H9 (cell line): Measurements from ENCODE around the gene PDK2. TPM values are rescaled to one million over a fixed set of nuclear protein-coding genes. Genes with fewer than 3 reads are reported as not detected.

ENCODE experiments used
- DNase-seq: peaks from one replicate; pipeline ENCODE4 v3.0.0-alpha.2; 2017
- H2AFZ ChIP-seq: one replicate; pipeline ENCODE4 v1.6.1; 2013; ENCODE audit warnings: mild to moderate bottlenecking, low read length, control low read depth, moderate library complexity
- H2AK5ac ChIP-seq: 2 replicates; pipeline ENCODE4 v1.6.1; 2013; ENCODE audit warnings: low read length, control low read depth, mixed read lengths; ENCODE audit not compliant: insufficient read length
- H2BK120ac ChIP-seq: one replicate; pipeline ENCODE4 v1.6.1; 2013; ENCODE audit warnings: low read depth, mild to moderate bottlenecking, low read length, control low read depth, inconsistent platforms; ENCODE audit not compliant: poor library complexity, severe bottlenecking
- H2BK12ac ChIP-seq: 2 replicates; pipeline ENCODE4 v1.6.1; 2013; ENCODE audit warnings: low read length, control low read depth, mixed read lengths, low read depth; ENCODE audit not compliant: insufficient read length
- H2BK15ac ChIP-seq: 2 replicates; pipeline ENCODE4 v1.6.1; 2013; ENCODE audit warnings: low read depth, low read length, control low read depth
- H2BK20ac ChIP-seq: one replicate; pipeline ENCODE4 v1.6.1; 2013; ENCODE audit warnings: low read depth, mild to moderate bottlenecking, low read length, control low read depth, inconsistent platforms; ENCODE audit not compliant: poor library complexity, severe bottlenecking
- H2BK5ac ChIP-seq: 2 replicates; pipeline ENCODE4 v1.6.1; 2013; ENCODE audit warnings: low read length, control low read depth, mixed read lengths; ENCODE audit not compliant: insufficient read length
- H3K14ac ChIP-seq: 2 replicates; pipeline ENCODE4 v1.6.1; 2013; ENCODE audit warnings: low read length, control low read depth; ENCODE audit not compliant: insufficient read depth
- H3K18ac ChIP-seq: 2 replicates; pipeline ENCODE4 v1.6.1; 2013; ENCODE audit warnings: low read depth, mild to moderate bottlenecking, mixed read lengths, low read length, control low read depth; ENCODE audit not compliant: insufficient read length
- H3K23ac ChIP-seq: 2 replicates; pipeline ENCODE4 v1.6.1; 2013; ENCODE audit warnings: low read length, control low read depth, mixed read lengths, low read depth; ENCODE audit not compliant: insufficient read length
- H3K23me2 ChIP-seq: 2 replicates; pipeline ENCODE4 v1.6.1; 2013; ENCODE audit warnings: low read depth, mild to moderate bottlenecking, mixed read lengths, low read length, control low read depth; ENCODE audit not compliant: insufficient read length, poor library complexity, severe bottlenecking
- H3K27ac ChIP-seq: 2 replicates; pipeline ENCODE4 v1.5.1; 2013; ENCODE audit warnings: low read length, control low read depth, mixed read lengths, low read depth; ENCODE audit not compliant: insufficient read length
- H3K27me3 ChIP-seq: 2 replicates; pipeline ENCODE4 v1.6.1; 2013; ENCODE audit warnings: low read length, control low read depth, inconsistent platforms; ENCODE audit not compliant: insufficient read depth
- H3K4ac ChIP-seq: 2 replicates; pipeline ENCODE4 v1.6.1; 2013; ENCODE audit warnings: low read depth, mild to moderate bottlenecking, control low read depth, inconsistent platforms, low read length, moderate library complexity
- H3K4me1 ChIP-seq: 2 replicates; pipeline ENCODE4 v1.6.1; 2013; ENCODE audit warnings: low read length, control low read depth, inconsistent platforms; ENCODE audit not compliant: insufficient read depth
- H3K4me2 ChIP-seq: 2 replicates; pipeline ENCODE4 v1.6.1; 2013; ENCODE audit warnings: low read length, control low read depth, mixed read lengths; ENCODE audit not compliant: insufficient read length, insufficient read depth
- H3K56ac ChIP-seq: 2 replicates; pipeline ENCODE4 v1.6.1; 2013; ENCODE audit warnings: low read depth, mild to moderate bottlenecking, mixed read lengths, low read length, control low read depth; ENCODE audit not compliant: insufficient read length
- H3K79me1 ChIP-seq: 2 replicates; pipeline ENCODE4 v1.6.1; 2013; ENCODE audit warnings: low read depth, mild to moderate bottlenecking, moderate library complexity, low read length, control low read depth, inconsistent platforms; ENCODE audit not compliant: insufficient read depth, poor library complexity, severe bottlenecking
- H3K79me2 ChIP-seq: 2 replicates; pipeline ENCODE4 v1.6.1; 2013; ENCODE audit warnings: low read length, control low read depth, inconsistent platforms; ENCODE audit not compliant: insufficient read depth
- H3K9ac ChIP-seq: 2 replicates; pipeline ENCODE4 v1.6.1; 2013; ENCODE audit warnings: low read length, control low read depth, mixed read lengths; ENCODE audit not compliant: insufficient read length; ENCODE audit errors: extremely low read depth
- H3K9me3 ChIP-seq: one replicate; pipeline ENCODE4 v1.6.1; 2013; ENCODE audit warnings: low read depth, low read length, inconsistent platforms; ENCODE audit not compliant: control insufficient read depth
- H3T11ph ChIP-seq: one replicate; pipeline ENCODE4 v1.6.1; 2013; ENCODE audit warnings: mild to moderate bottlenecking, low read length, control low read depth, inconsistent platforms
- H4K20me1 ChIP-seq: one replicate; pipeline ENCODE4 v1.6.1; 2013; ENCODE audit not compliant: control insufficient read depth, insufficient read length, insufficient read depth
- H4K5ac ChIP-seq: 2 replicates; pipeline ENCODE4 v1.6.1; 2013; ENCODE audit warnings: low read depth, mild to moderate bottlenecking, mixed read lengths, low read length, control low read depth; ENCODE audit not compliant: insufficient read length
- H4K8ac ChIP-seq: replicated peaks from 2 replicates; pipeline ENCODE4 v1.6.1; 2013; ENCODE audit warnings: low read length, control low read depth, mixed read lengths, low read depth; ENCODE audit not compliant: insufficient read length
- H4K91ac ChIP-seq: 2 replicates; pipeline ENCODE4 v1.6.1; 2013; ENCODE audit warnings: low read depth, mild to moderate bottlenecking, moderate library complexity, mixed read lengths, low read length, control low read depth; ENCODE audit not compliant: insufficient read length
- H3K27ac Mint-ChIP-seq, 3 experiments: 2 replicates in 2 of 3; 3 replicates in 1 of 3; pipeline ENCODE4 v1.8.0; 2020 to 2021; ENCODE audit warnings: mixed read lengths in 3 of 3, mild to moderate bottlenecking in 1 of 3, moderate library complexity in 1 of 3
- H3K27me3 Mint-ChIP-seq: 2 replicates; pipeline ENCODE4 v1.8.0; 2021; ENCODE audit warnings: low read depth, mild to moderate bottlenecking, moderate library complexity, mixed read lengths
- H3K36me3 Mint-ChIP-seq, 3 experiments: 2 replicates in 2 of 3; 3 replicates in 1 of 3; pipeline ENCODE4 v1.8.0; 2020 to 2021; ENCODE audit warnings: low read depth in 3 of 3, mixed read lengths in 3 of 3; ENCODE audit not compliant: insufficient read depth in 1 of 3
- H3K4me1 Mint-ChIP-seq, 2 experiments: 2 replicates each; pipeline ENCODE4 v1.8.0; 2020; ENCODE audit warnings: mixed read lengths in 2 of 2
- H3K4me3 Mint-ChIP-seq, 2 experiments: 2 replicates in 1 of 2; 3 replicates in 1 of 2; pipeline ENCODE4 v1.8.0; 2020 to 2021; ENCODE audit warnings: mild to moderate bottlenecking in 2 of 2, mixed read lengths in 2 of 2, moderate library complexity in 1 of 2
- H3K9me3 Mint-ChIP-seq, 2 experiments: 2 replicates in 1 of 2; 3 replicates in 1 of 2; pipeline ENCODE4 v1.8.0; 2020; ENCODE audit warnings: mild to moderate bottlenecking in 2 of 2, mixed read lengths in 2 of 2, moderate library complexity in 1 of 2
- WGBS: extraction: QIAGEN DNeasy Blood & Tissue Kit; methylation state at CpG from one replicate; pipeline ENCODE4 v1.1.7; 2013; ENCODE audit warnings: missing lambda C conversion rate, low lambda C conversion rate, mixed read lengths; ENCODE audit not compliant: insufficient read length; ENCODE audit errors: extremely low coverage; 5-methylcytosine and 5-hydroxymethylcytosine counted together
- total RNA-seq: library from RNA; stranded (reverse); gene quantifications from 2 replicates; pipeline ENCODE4 v1.2.1, GENCODE V29; 2021
- TF ChIP-seq, protein P1 (sequence below): fragments of 200-600 bp; sonication (generic); conservative IDR thresholded peaks from 3 replicates; pipeline ENCODE4 v1.8.0; 2021; ENCODE audit warnings: antibody characterized with exemption, mild to moderate bottlenecking

Gene PDK2
- total RNA-seq, 1 experiment from 2014 or later, result 19.9 TPM

DNA sequence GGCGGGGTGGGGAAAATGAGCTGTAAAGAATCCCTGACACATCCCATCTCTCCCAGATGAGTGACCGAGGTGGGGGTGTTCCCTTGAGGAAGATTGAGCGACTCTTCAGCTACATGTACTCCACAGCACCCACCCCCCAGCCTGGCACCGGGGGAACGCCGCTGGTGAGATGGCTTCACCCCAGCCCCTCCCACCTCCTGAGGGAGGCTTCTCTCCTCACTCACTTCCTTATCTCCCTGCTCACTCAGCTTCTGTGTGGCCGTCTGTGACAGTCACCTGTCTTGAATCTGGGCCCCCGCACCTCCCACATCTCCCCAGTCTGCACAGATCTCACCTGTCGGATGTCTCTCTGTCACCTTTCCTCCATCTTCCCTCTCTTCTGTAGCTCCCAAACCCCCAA is 13.4 kb downstream of the PDK2 start:
- no peaks in the 10 kb centered on the region for H3K23me2 ChIP-seq
- TF ChIP-seq, protein P1, sequence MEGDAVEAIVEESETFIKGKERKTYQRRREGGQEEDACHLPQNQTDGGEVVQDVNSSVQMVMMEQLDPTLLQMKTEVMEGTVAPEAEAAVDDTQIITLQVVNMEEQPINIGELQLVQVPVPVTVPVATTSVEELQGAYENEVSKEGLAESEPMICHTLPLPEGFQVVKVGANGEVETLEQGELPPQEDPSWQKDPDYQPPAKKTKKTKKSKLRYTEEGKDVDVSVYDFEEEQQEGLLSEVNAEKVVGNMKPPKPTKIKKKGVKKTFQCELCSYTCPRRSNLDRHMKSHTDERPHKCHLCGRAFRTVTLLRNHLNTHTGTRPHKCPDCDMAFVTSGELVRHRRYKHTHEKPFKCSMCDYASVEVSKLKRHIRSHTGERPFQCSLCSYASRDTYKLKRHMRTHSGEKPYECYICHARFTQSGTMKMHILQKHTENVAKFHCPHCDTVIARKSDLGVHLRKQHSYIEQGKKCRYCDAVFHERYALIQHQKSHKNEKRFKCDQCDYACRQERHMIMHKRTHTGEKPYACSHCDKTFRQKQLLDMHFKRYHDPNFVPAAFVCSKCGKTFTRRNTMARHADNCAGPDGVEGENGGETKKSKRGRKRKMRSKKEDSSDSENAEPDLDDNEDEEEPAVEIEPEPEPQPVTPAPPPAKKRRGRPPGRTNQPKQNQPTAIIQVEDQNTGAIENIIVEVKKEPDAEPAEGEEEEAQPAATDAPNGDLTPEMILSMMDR, result no peak
- no peak overlapping the region for H3K27ac ChIP-seq
- H3T11ph ChIP-seq, result no peak overlapping the region
- Mint-ChIP-seq H3K4me1 (peaks cover 4 to 12% of the 10 kb centered on the region in 2 experiments), H3K36me3 (peaks cover 0 to 11% (median 7%) of the 10 kb centered on the region in 3 experiments; a peak in 4 of 7 replicates), H3K9me3 (no peaks in the 10 kb centered on the region), H3K27me3 (no peaks in the 10 kb centered on the region; the same call in 1 of the 2 replicates), H3K4me3 (no peak overlapping the region), H3K27ac (peak overlapping the region in 1 of 3 experiments; percentile 1; a peak in 1 of 7 replicates)
- no peak for DNase-seq
- H3K9ac ChIP-seq, result no peak overlapping the region
- no peaks in the 10 kb centered on the region for H3K79me1 ChIP-seq
- H3K23ac ChIP-seq, result no peak overlapping the region
- H3K4me1 ChIP-seq, result no peaks in the 10 kb centered on the region
- H3K79me2 ChIP-seq, result no peaks in the 10 kb centered on the region
- no peak overlapping the region for H3K18ac ChIP-seq
- H4K8ac ChIP-seq, result no peak overlapping the region
- no peak overlapping the region for H2BK12ac ChIP-seq
- H3K4ac ChIP-seq, result no peak overlapping the region
- no peaks in the 10 kb centered on the region for H3K9me3 ChIP-seq
- no peak overlapping the region for H4K91ac ChIP-seq
- H2BK5ac ChIP-seq, result no peak overlapping the region
- no peaks in the 10 kb centered on the region for H3K27me3 ChIP-seq
- no peak overlapping the region for H2BK15ac ChIP-seq
- H2AK5ac ChIP-seq, result no peak overlapping the region
- no peak overlapping the region for H4K5ac ChIP-seq
- no peak overlapping the region for H2AFZ ChIP-seq
- no peak overlapping the region for H3K14ac ChIP-seq
- no peak overlapping the region for H3K4me2 ChIP-seq
- no peak overlapping the region for H3K56ac ChIP-seq
- no peak overlapping the region for H2BK20ac ChIP-seq
- no CpG with 5 or more reads among the region's 9 CpGs for WGBS
- H2BK120ac ChIP-seq, result no peak overlapping the region
- no peaks in the 10 kb centered on the region for H4K20me1 ChIP-seq
